HG02571 (cell line): ENCODE data around the gene TAGLN2.
A peak's percentile ranks its signal among the peaks of the same experiment; 100 is the strongest.

Experiments used
- ATAC-seq: cut with Tn5 transposase; IDR thresholded peaks from one replicate; pipeline ENCODE4 v1.9.1; 2021; ENCODE audit warnings: mild to moderate bottlenecking, moderate library complexity; ENCODE audit not compliant: unreplicated experiment

Gene TAGLN2

GRCh38 chr1:159936273-159936904 is 11.1 kb upstream of the TAGLN2 start:
- no peak for ATAC-seq

GRCh38 chr1:159935719-159936272 is 10.5 kb upstream of the TAGLN2 start:
- no peak for ATAC-seq

GRCh38 chr1:159935305-159935704 is 10.0 kb upstream of the TAGLN2 start:
- no peak for ATAC-seq

GRCh38 chr1:159934136-159935039 is 9.1 kb upstream of the TAGLN2 start:
- ATAC-seq: no peak

- ATAC-seq: no peak
These were observed 8.0 kb upstream of the TAGLN2 start for GRCh38 chr1:159933347-159933746.

- ATAC-seq: no peak
These were observed 7.3 kb upstream of the TAGLN2 start for GRCh38 chr1:159932296-159933285.

GRCh38 chr1:159931795-159932173 is 6.5 kb upstream of the TAGLN2 start:
- ATAC-seq: no peak

GRCh38 chr1:159931101-159931794 is 5.9 kb upstream of the TAGLN2 start:
- no peak for ATAC-seq

- no peak for ATAC-seq
These were observed 5.3 kb upstream of the TAGLN2 start for GRCh38 chr1:159930634-159931033.

- ATAC-seq: no peak
These were observed 4.9 kb upstream of the TAGLN2 start for GRCh38 chr1:159930216-159930615.

- no peak for ATAC-seq
These were observed 4.1 kb upstream of the TAGLN2 start for GRCh38 chr1:159929155-159930051.

GRCh38 chr1:159928491-159929050 is 3.3 kb upstream of the TAGLN2 start:
- no peak for ATAC-seq

- no peak for ATAC-seq
These were observed 2.6 kb upstream of the TAGLN2 start for GRCh38 chr1:159927849-159928431.

GRCh38 chr1:159927211-159927848 is 2.0 kb upstream of the TAGLN2 start:
- ATAC-seq: no peak

- peak; percentile 6 for ATAC-seq
These were observed 392 bp upstream of the TAGLN2 start for GRCh38 chr1:159925719-159926078.

- no peak for ATAC-seq
These were observed 1.1 kb downstream of the TAGLN2 start for GRCh38 chr1:159924025-159924790.
